Measurements from ENCODE around the gene CACNA1S.

CACNA1S gene

DNA sequence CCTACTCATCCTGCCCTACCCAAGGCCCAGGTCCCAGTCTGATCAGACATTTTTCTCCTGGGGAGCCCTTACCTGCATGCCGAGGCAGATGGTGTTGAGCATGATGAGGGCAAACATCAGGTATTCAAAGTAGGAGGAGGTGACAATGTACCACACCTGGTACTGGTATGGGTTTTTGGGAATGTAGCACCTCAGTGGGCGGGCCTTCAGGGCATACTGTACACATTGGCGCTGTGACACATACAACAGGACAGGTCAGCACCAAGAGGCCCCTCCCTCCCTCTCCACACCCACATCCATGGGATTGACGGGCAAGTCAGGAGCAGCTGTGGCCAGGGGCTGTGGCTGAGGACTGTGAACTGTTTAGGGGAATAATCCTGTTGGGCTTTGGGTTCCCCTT, 51.6 kb downstream of the CACNA1S start:
- DNase-seq = no peak

DNA sequence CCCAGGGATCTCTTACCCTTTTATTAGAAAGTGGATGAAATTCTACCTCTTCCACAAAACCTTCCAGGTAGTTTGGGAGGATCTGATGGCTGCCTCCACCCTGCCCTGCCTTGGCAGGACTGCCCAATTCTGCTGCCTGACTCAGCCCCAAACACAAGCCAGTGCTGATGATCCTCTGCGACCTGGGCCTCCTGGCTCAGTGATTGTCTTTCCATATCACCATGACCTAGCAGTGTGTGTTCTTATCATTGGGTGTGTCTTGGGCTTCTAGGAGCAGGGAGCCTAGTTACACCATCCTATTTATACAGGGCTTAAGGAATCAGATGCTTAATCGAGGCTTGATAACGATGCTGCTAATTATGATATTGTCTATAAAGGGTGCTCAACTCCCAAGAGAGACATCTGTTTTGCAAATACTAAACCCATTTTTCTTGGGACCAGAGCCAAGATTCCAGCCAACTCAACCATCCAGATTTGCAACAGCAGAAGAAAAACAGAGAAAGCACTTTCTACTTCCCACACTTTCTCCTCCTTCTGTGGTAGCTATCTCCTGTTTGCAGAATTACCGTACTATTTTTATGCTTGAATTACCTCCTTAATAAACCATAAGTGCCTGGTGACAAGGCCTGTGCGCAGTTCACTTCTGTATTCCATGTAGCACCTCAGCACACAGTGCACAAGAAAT, 52.2 kb downstream of the CACNA1S start:
- DNase-seq = no peak

DNA sequence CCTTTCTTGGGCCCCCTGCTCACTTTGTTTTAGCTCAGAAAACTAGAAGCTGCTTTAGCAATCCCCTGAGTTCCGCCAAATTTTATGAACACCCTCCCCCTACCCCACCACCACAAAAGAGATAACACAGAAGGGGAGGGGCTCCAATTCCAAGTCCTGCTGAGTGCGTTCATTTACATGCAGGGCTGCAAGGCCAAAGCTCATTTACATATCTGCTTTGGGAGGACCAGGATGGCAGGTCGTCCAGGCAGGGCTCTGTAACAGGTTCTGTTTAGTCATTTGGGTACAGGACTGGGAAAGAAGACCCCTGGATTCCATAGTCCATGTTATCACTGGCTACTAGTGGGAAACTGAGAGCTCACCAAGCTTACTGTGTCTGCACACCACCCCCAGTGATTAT, 52.8 kb downstream of the CACNA1S start:
- no peak for DNase-seq

DNA sequence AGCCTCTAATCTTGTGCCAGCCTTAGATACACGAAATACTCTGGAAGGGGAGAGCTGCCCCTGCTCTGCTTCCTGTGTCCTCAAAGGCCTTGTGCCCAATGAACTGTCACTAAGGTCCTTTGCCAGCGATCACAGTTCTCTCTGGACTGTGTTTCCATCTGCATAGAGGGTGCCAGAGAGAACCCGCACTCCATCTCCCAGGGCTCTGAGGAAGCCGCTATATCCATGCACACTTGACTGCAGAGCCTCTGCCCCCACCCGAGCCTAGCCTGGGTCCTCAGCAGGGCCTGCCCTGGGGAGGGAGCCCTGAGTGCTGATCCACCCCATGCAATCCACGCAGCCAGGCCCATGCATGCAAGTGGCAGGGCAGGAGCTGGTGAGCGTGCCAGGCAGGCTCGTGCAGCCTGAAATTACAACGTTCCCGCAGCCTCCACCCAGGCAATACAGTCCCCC, 58.1 kb downstream of the CACNA1S start:
- DNase-seq = no peak

DNA sequence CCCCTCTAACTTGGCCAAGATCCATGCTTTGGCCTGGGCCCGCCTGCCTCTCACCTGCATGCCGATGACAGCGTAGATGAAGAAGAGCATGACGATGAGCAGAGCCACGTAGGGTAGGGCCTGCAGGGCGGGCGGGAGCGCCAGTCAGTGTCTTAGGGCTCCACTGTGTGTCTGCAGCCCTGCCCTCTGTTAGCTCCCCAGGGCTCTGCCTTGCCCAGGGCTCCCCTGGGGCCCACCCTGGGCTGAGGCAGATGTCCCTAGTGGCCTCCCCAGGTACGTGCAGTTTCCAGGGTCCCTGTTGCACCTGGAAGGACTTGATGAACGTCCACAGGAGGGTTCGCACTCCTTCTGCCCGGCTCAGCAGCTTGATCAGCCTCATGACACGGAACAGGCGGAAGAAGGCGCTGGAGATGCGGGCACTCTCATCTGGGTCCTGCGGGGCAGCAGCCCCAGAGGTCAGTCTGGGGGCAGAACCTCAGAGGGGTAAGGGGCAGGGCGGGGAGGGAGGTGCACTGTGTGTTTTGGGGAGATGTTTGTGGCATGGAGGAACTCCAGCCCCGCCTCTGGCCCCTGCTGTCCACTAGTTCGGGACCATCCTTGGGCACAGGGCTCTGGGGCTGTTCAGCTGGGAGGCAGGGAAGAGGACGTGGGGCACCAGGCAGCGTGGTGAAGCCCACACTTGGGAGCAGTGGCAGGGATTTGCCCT, 58.9 kb downstream of the CACNA1S start:
- no peak for DNase-seq

DNA sequence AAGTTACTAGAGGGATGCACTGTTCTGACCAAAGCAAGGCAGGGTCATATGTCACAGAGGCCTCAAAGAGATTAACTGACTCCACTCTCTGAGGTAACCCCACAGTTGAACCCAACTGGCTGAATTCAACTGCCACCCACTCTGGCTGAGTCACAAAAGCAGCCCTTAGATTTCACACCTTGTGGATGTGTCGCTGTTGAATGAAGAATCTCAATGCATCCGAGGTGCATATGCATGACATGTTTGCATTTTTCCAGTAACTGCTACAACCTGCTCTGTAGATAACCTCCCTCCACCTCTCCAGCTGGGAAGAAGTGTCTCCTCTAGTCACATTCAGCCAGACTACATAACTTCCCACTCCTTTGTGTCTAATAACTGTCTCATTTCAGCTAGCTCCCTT, 60.8 kb downstream of the CACNA1S start:
- DNase-seq = no peak

DNA sequence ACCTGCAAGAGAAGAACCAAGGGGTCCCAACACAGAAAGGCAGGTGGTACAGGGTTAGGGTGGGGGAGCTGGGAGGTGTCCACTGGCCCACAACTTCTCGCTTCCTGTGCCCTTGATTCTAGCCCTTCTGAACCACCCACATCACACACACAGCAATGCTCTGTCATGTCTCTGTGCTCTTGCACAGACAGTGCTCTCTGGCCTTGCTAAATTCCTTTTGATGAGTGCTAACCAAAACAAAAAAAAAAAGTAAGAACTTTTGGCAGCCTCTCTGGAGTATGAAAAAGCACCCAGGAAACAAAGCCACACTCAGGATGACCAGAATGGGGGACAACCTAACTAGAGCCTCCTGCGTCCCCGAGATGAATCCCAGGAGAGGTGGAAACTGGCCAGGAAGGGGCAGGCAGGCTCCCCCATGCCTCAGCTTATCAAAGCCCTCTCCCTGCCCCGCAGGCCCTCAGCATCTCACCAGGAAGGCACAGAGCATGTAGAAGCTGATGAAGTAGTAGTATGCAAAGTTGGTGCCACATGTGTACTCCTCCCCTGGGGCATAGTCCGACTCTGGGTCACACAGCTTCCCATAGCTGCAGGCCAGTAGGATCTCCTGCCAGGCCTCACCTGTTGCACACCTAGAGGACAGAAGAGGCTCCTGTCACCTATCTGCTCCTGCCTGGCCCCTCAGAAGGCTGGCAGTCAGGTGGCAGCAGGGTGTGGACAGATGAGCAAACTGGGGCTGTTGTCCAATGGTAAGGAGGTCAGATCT, 61.5 kb downstream of the CACNA1S start:
- DNase-seq = no peak

DNA sequence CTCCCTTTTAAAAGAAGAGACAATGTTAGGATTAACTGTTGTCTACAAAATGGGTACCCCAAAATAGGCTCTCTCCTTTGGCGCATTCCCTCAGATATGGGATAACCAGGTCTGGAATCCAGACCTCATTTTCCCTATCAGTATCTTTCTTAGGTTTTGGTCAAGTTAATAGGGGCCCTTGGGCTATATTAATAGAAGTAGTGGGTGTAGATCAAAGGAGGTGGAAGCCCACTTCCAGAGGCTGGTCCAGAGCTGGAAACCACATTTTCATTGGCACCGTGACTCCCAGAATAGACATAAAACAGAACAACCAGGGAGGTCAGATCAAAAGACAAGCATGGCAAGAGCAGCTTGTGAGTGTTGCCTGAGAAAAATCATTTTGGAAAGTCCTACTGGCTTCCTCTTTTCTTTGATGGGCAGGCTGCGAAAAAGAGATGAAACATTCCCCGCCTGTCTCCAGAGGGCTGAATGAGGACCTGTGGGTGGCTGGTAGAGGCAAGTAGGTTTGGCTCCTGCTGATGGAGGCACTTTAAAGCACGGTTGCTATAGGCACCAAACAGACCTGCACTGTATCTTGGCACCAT, 62.9 kb downstream of the CACNA1S start:
- no peak for DNase-seq

DNA sequence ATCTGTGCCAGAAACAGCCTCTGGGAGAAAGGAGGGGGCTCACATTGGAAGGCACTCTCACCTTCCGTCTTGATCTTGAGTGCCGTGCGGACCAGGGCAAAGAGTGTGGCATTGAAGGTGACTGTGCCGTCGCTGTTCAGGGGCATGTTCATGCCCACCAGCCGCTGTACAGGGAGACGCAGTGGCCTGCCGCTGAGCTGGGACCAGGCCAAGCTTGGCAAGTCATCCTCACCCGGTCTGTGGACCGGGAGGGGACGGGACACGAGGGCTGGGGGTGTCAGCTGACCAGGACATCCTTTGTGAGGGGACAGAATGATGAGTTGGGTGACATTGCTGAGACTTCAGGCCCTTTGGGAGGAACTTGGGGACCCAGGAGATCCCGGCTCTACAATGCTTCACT, 63.7 kb downstream of the CACNA1S start:
- DNase-seq = no peak

DNA sequence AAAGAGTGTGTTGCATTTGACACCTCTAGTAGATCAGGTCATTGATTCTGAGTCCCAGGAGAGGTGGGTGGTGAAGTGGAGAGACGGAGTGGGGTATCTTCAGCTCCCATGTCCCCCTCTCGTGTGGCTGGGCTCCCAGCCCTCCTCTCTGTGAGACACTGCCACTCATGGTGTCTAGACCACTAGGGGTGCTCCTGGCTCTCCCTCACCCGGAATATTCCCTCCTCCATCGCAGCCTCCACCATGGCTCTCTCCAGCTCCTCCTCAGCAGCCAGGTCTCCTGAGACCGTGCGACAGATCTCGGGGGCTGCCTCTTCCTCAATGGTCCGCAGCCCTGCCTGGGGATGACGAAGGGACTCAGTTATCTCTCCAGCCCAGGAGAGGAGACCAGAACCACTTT, 68.1 kb downstream of the CACNA1S start:
- no peak for DNase-seq

DNA sequence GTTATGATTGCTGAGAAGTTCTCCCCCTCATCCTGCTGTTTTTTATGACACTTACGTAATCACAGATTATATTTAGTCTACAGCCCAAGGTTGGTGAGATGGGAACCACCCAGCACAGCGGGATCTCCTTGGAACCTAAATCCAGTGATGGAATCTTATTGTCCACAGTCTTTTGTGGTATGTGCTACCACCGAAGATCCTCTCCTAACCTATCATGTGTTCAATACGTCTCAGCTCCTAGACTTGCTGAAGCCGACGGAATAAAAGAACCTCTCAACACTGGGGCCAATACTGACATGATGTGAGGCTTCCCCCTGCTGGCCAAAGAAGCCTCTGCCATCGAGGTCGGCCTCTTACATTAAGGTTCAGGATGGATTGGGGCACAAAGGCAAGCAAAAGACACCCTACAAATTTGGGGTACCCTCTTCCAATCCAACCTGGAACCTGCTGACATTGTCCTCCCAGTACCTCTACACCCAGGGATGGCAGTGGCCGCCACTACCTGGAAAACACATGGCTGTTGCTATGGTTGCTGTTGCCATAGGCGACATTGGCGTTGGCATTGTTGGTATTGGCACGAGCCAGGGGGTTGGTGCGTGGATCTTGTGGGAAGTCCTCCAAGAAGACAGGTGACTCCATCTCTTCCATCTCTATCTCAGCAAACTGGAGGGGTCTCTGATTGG, 69.3 kb downstream of the CACNA1S start:
- DNase-seq = no peak

DNA sequence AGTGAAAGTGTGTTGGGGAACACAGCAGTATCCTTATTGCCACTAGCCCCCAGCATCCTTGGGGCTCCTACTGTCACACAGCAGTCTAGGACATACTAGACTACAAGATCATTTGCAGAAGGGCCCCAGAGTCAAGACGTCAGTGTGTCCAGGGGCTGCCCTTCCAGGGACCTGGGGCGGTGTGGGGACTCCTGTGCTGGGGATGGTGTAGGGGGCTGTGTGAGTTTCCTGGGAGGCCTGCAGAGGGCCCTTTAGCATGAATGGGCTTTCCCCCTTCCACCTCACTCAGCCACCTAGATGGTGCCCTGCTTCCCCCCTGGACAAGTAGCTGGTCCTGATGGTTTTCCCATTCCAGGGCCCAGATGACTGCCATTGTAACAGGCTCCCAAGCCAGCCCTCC, 71.2 kb downstream of the CACNA1S start:
- DNase-seq = no peak

DNA sequence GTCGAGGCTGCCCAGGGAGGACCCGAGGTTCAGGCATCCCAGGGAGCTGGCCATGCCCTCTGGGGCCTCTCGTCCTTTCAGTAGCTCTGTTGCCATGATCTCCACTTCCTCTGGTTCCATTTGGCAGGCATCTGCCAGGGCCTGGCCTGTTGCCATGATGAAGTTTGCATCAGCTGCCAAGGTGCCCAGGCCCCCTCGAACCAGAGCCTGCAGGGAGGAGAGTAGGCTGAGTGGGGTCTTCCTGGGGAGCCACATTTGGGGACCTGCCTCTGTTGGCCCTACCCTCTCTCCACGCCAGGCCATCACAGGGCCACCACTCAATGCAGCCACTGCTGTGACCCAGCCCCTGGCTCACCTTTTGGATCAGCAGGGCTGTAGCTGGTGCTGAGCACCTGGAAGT, 72.3 kb downstream of the CACNA1S start:
- no peak for DNase-seq

DNA sequence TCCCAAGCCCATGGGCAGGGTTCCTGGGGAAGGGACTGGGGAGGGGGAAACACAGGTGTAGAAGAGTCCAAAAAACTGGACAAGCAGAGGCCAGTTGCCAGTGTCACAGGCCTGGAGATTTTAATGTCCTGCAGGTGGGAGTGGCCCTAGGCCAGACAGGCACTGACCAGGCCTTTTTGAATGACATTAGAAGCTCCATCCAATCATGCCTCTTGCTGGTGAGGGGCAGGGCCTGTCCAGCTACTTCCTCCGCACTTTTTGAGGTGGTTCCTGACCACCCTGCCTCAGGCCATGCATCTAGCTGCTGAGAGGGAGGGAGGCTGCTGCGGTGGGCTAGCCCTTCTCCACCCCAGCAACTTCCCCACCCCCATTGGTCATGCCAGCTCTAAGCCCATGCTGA, 72.8 kb downstream of the CACNA1S start:
- DNase-seq = no peak

DNA sequence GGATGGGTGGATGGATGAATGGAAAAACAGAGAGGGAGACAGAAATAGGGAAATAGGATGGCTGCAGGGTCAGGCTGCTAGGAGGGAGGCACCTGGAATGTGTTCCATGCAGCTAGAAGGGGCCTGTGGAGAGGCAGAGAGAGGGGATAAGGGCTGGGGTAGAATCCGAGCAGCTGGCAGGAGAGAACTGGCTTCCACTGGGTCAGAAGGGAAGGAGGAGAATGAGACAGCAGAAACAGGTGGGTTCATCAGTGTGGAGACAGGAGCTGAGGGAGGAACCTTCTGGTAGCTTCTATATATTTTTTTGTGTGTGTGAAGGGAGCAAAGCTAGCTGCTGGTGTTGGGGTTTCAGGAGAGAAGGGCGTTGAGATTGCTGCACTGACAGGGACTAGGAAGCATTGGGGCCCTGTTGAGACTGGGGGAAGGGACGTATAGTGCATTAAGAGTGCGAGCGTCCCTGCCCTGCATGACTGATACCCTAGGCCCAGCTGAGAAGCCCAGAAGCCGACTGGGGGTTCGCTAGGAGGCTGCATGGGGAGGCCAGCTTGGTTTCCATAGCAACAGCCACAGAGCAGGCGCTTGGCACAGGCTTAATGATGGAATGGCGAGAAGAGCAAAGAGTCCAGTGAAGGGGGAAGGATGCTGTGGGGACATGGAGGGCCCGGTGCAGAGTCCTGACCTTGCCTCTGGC, 73.9 kb downstream of the CACNA1S start:
- DNase-seq = no peak

DNA sequence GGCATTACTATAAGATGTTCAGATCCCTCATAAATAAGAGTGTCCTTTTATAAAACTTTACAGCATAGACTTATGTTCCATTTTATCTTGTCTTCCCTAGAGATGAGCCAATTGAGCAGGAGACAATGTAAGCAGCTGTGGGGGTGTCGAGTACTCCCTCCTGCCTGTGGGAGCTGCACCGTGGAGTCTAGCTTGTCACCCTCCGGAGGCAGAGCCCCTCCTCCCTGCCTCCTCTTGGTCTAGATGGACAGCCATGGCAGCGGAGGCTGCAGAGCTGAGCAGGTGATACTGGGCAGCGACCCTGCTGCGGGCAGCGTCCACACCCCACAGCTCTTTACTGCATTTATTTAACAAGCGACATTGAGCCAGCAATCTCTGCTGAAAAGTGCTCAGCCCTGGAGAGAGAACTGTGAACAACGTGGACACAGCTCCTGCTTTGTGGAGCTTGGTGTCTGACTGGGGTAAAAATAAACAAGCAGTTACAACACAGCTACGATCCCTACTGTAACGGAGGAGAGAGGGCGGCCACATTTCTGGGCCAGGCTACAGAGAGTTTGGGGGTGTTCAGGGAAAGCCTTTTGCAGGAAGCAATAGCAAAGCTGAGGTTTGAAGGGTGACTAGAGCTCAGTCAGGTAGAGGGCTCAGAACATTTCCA, 75.9 kb downstream of the CACNA1S start:
- no peak for DNase-seq

DNA sequence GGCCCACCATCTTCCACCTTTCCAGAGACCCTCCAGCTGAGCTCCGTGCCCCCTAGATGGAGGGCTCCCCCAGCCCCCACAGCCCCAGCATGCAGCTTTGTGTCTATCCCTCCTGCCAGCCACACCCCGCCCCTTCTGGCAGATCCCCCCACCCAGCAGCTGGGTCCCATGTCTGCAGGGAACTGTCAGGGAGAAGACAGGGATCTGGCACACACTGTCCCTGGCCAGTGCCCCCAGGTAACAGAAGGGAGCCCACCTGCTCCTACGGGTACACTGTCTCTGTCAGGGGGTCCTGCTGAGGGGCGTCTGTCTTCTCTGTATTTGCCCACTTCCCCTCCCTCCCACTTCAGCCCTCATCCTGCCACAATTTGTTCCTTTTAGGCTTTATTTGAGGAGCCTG, 77.6 kb downstream of the CACNA1S start:
- DNase-seq = no peak

DNA sequence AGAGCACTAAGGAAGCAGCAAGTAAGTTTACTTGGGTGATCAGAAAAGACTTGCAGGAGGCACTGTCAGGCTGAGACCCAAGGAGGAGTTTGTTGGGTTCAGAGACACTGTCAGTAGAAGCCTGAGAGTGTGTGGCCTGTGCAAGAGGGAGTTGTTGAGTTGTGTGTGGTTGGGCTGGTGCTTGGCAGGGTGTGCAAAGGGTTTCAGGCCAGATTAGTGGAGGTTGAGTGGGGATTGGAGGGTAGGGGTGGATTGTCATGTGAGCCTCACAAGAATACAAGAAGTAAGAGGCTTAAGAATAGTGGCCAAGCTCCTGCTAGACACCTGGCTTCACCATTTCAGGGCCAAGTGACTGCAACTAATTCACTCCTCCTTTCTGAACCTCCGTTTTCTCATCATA, 79.8 kb downstream of the CACNA1S start:
- DNase-seq = no peak

DNA sequence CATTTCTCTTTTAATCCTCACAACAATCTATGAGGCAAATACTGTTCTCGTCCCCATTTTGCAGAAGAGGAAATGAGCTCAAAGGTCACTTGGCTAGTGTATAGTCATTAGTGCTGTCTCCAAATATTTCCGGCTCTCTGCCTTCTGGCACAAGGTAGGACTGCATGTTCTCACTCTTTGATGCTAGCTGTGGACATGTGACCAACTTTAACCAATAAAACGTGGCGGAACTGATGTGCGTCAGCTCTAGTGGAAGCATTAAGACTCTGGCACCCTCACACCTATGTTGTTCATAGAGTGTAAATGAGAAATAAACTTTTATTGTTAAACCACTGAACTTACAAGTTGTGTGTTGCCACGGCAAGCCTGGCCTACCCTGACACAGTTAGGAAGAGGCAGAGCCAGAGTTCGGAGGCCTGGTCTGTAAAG, 83.8 kb downstream of the CACNA1S start:
- no peak for DNase-seq

DNA sequence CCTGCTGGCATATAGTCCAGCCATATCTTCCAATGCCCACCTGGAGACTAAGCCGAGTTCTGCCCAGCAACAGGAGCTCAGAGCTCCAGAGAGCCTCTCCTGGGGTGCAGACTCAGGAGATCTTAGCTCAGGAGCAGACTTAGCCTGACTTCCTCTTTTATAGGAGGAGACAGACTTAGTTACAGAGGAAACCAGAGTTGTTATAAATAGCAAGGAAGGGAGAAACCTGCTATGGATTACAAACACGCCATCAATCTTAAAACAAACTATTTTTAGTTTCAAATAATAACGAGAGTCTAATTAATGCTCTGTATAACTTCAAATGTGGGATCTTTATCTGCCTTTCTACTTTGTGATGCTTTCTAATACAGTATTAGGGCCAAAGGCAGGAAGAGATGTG, 85.4 kb downstream of the CACNA1S start:
- DNase-seq = no peak

DNA sequence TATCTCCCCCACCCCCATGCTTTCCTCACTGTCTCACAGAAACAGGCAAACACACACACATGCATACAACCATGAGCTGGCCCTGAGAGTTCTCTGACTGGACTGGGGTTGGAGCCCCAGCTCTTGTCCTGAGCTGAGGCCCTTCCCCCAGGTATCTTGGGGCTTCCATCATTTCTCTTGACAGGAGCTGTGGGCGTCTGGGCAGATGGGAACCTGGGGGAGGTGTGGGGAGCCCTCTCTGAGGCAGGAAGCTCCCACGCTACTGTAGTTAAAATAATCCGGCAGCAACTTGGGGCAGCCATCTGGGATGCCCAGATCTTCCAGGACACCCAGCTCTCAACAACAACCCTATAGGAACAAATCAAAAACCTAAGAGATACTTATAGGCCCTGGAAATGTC, 86.0 kb downstream of the CACNA1S start:
- DNase-seq = no peak

DNA sequence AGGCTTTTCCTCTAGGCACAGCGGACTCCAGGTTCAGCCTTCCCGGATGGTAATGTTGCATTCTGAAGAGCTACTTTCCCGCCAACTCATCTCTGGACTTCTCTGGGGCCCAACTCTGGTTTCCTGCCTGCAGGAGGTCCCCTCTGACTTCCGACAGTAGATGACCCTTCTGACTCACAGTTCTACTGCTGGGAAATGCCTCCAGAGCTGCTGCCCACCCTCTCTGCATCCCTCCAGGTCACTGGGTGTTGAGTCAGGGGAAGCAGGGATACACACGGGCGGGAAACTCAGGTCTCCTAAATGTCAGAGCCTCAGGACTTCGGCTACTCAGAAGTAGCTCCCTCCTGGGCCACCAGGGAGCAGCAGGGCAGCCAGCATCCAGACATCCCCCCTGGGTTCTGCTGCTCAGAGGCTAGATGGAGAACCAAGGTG, 86.6 kb downstream of the CACNA1S start:
- no peak for DNase-seq

All from NCI-H187 treated with DMSO at 0.1 percent for 48 hours (cell line).